Astrocyte (in vitro differentiated cells and primary cell): ENCODE measurements around the gene TENM4. TPM values are rescaled to one million over a fixed set of nuclear protein-coding genes. Genes with fewer than 3 reads are reported as not detected.

Experiments used
- DNase-seq: peaks from one replicate; pipeline ENCODE4 v3.0.0-alpha.2; 2010; ENCODE audit warnings: low read depth
- FAIRE-seq: peaks from 2 replicates; lab custom pipeline; 2011; peaks lifted over from hg19 to GRCh38; lab: Jason Lieb, UNC
- H2AFZ ChIP-seq: 2 replicates; pipeline ENCODE4 v1.6.0; 2012; ENCODE audit warnings: low read depth, low read length, inconsistent platforms
- H3K27ac ChIP-seq: 2 replicates; pipeline ENCODE4 v1.5.1; 2011; ENCODE audit warnings: low read depth, low read length, inconsistent platforms
- H3K27me3 ChIP-seq: 2 replicates; pipeline ENCODE4 v1.6.0; 2011; ENCODE audit warnings: low read length, inconsistent platforms; ENCODE audit not compliant: insufficient read depth
- H3K36me3 ChIP-seq: 2 replicates; pipeline ENCODE4 v1.5.1; 2011; ENCODE audit warnings: low read length, inconsistent platforms; ENCODE audit not compliant: insufficient read depth
- H3K4me1 ChIP-seq: 2 replicates; pipeline ENCODE4 v1.5.1; 2011; ENCODE audit warnings: low read length, inconsistent platforms; ENCODE audit not compliant: insufficient read depth
- H3K4me2 ChIP-seq: 2 replicates; pipeline ENCODE4 v1.6.0; 2012; ENCODE audit warnings: low read length, inconsistent platforms
- H3K4me3 ChIP-seq: 2 replicates; pipeline ENCODE4 v1.5.1; 2011; ENCODE audit warnings: low read depth, mild to moderate bottlenecking, low read length, inconsistent platforms; ENCODE audit not compliant: insufficient read depth
- H3K79me2 ChIP-seq: 2 replicates; pipeline ENCODE4 v1.6.0; 2012; ENCODE audit warnings: mild to moderate bottlenecking, low read length, inconsistent platforms; ENCODE audit not compliant: insufficient read depth
- H3K9ac ChIP-seq: 2 replicates; pipeline ENCODE4 v1.6.0; 2012; ENCODE audit warnings: mild to moderate bottlenecking, low read length, inconsistent platforms
- H3K9me3 ChIP-seq: 2 replicates; pipeline ENCODE4 v1.5.1; 2012; ENCODE audit warnings: low read depth, mild to moderate bottlenecking, low read length, inconsistent platforms; ENCODE audit not compliant: insufficient read depth
- H4K20me1 ChIP-seq: 2 replicates; pipeline ENCODE4 v1.6.0; 2012; ENCODE audit warnings: low read length, inconsistent platforms; ENCODE audit not compliant: insufficient read depth
- H3K27ac Mint-ChIP-seq: one replicate; pipeline ENCODE4 v1.8.0; 2021; ENCODE audit warnings: mild to moderate bottlenecking, mixed read lengths; ENCODE audit not compliant: unreplicated experiment
- H3K27me3 Mint-ChIP-seq: one replicate; pipeline ENCODE4 v1.8.0; 2021; ENCODE audit warnings: low read depth, mixed read lengths; ENCODE audit not compliant: unreplicated experiment
- H3K36me3 Mint-ChIP-seq: one replicate; pipeline ENCODE4 v1.8.0; 2021; ENCODE audit warnings: low read depth, mixed read lengths; ENCODE audit not compliant: unreplicated experiment
- H3K4me1 Mint-ChIP-seq: one replicate; pipeline ENCODE4 v1.8.0; 2021; ENCODE audit warnings: low read depth, mixed read lengths; ENCODE audit not compliant: unreplicated experiment
- H3K4me3 Mint-ChIP-seq: one replicate; pipeline ENCODE4 v1.8.0; 2021; ENCODE audit warnings: mild to moderate bottlenecking, moderate library complexity, mixed read lengths; ENCODE audit not compliant: unreplicated experiment
- H3K9me3 Mint-ChIP-seq: one replicate; pipeline ENCODE4 v1.8.0; 2021; ENCODE audit warnings: mild to moderate bottlenecking, mixed read lengths; ENCODE audit not compliant: unreplicated experiment
- EZH2 ChIP-seq: IDR thresholded peaks from 2 replicates; pipeline ENCODE4 v1.6.1; 2012; ENCODE audit warnings: mild to moderate bottlenecking, low read length, inconsistent platforms; ENCODE audit not compliant: insufficient read depth
- total RNA-seq: library from RNA; stranded (reverse); gene quantifications from 2 replicates; pipeline ENCODE4 v1.2.1, GENCODE V29; 2021
- TF ChIP-seq, protein P1 (sequence below): IDR thresholded peaks from 2 replicates; pipeline ENCODE4 v1.5.1; 2011; ENCODE audit warnings: low read depth, mild to moderate bottlenecking, inconsistent platforms, low read length, moderate library complexity; ENCODE audit not compliant: insufficient read depth

Gene TENM4
- total RNA-seq, 1 donor from 2014 or later = 7.5 TPM

DNA sequence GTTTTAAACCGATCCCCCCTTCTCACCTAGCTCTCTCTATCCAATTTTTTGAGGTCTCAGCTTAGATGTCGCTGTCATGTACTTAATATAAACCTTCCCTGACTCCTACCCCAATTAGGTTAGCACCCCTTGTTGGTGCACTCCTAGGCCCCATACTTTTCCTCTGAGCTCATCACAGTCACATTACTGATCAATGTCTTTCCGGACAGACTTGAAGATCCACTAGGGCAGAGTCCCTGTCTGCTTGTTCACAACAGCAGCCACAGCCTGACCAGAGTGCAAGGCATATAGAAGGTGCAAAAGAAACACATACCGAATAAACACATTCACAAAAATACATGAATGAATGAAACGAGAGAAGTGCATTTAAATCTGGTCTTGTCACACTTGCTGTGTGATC is 605.2 kb downstream of the TENM4 start:
- Mint-ChIP-seq H3K27me3 (peaks cover 11% of the 10 kb centered on the region), H3K9me3 (no peaks in the 10 kb centered on the region), H3K36me3 (no peaks in the 10 kb centered on the region), H3K27ac (no peak overlapping the region), H3K4me3 (no peak overlapping the region), H3K4me1 (no peaks in the 10 kb centered on the region)
- DNase-seq (no peak), FAIRE-seq (no peak)
- Histone ChIP-seq H3K4me2 (no peak overlapping the region), H3K9ac (no peak overlapping the region), H3K27me3 (no peaks in the 10 kb centered on the region), H3K79me2 (no peaks in the 10 kb centered on the region), H3K27ac (no peak overlapping the region), H3K36me3 (no peaks in the 10 kb centered on the region), H3K9me3 (no peaks in the 10 kb centered on the region), H2AFZ (no peak overlapping the region), H3K4me1 (no peaks in the 10 kb centered on the region), H4K20me1 (no peaks in the 10 kb centered on the region), H3K4me3 (no peak overlapping the region)
- TF ChIP-seq, protein P1, sequence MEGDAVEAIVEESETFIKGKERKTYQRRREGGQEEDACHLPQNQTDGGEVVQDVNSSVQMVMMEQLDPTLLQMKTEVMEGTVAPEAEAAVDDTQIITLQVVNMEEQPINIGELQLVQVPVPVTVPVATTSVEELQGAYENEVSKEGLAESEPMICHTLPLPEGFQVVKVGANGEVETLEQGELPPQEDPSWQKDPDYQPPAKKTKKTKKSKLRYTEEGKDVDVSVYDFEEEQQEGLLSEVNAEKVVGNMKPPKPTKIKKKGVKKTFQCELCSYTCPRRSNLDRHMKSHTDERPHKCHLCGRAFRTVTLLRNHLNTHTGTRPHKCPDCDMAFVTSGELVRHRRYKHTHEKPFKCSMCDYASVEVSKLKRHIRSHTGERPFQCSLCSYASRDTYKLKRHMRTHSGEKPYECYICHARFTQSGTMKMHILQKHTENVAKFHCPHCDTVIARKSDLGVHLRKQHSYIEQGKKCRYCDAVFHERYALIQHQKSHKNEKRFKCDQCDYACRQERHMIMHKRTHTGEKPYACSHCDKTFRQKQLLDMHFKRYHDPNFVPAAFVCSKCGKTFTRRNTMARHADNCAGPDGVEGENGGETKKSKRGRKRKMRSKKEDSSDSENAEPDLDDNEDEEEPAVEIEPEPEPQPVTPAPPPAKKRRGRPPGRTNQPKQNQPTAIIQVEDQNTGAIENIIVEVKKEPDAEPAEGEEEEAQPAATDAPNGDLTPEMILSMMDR = no peak
- TF ChIP-seq EZH2 = no peak

DNA sequence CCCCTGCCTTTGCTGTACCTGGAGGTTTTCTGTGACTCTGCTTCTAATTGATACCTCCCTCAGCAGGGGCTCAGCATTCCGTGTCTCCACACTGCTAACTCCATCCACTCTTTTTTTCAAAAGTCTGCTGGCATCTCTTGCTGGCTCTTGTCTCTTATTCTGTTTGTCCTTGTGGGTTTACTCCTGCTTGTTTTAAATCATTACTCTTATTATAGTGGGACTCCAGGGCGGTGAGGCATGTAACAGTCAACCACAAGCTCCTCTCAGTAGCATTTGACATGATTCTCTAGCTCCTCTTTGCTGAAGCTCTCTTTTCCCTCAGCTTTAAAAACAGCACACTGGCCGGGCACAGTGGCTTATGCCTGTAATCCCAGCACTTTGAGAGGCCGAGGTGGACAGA is 605.9 kb downstream of the TENM4 start:
- Histone ChIP-seq H3K9me3 (no peaks in the 10 kb centered on the region), H3K79me2 (no peaks in the 10 kb centered on the region), H3K9ac (no peak overlapping the region), H3K4me1 (no peaks in the 10 kb centered on the region), H3K4me2 (no peak overlapping the region), H3K27ac (no peak overlapping the region), H3K4me3 (no peak overlapping the region), H3K27me3 (no peaks in the 10 kb centered on the region), H4K20me1 (no peaks in the 10 kb centered on the region), H3K36me3 (no peaks in the 10 kb centered on the region), H2AFZ (no peak overlapping the region)
- no peak overlapping the region for H3K4me3 Mint-ChIP-seq
- no peak for FAIRE-seq
- H3K4me1 Mint-ChIP-seq = no peaks in the 10 kb centered on the region
- peaks cover 16% of the 10 kb centered on the region for H3K27me3 Mint-ChIP-seq
- no peaks in the 10 kb centered on the region for H3K9me3 Mint-ChIP-seq
- H3K36me3 Mint-ChIP-seq = no peaks in the 10 kb centered on the region
- TF ChIP-seq, protein P1 = no peak
- no peak for TF ChIP-seq EZH2
- no peak overlapping the region for H3K27ac Mint-ChIP-seq
- no peak for DNase-seq

DNA sequence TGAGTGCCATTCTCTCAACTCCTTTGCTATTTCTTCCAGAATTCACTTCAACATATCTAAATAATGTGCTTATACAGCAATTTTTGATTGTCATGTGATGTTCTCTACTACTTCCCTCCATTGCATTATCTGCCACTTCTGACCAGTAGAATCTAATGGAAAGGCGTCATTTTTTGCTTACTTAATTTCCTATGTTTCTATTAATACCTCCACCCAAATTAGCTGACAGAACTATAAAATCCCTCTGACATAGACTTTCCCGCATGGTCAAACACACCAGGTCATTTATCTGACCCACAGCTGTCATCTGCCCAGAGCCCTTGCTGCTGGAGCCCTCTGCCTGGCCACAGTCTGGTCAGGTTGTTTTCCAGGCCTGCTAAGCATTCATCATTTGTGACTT is 607.6 kb downstream of the TENM4 start:
- no peak overlapping the region for H2AFZ ChIP-seq
- Mint-ChIP-seq H3K36me3 (no peaks in the 10 kb centered on the region), H3K9me3 (no peaks in the 10 kb centered on the region), H3K27ac (no peak overlapping the region), H3K4me1 (no peaks in the 10 kb centered on the region), H3K27me3 (peaks cover 22% of the 10 kb centered on the region), H3K4me3 (no peak overlapping the region)
- H3K4me3 ChIP-seq = no peak overlapping the region
- H3K4me2 ChIP-seq = no peak overlapping the region
- no peak overlapping the region for H3K27ac ChIP-seq
- DNase-seq = no peak
- no peaks in the 10 kb centered on the region for H3K36me3 ChIP-seq
- no peak overlapping the region for H3K9ac ChIP-seq
- TF ChIP-seq, protein P1 = no peak
- TF ChIP-seq EZH2 = no peak
- no peaks in the 10 kb centered on the region for H3K9me3 ChIP-seq
- H3K27me3 ChIP-seq = no peaks in the 10 kb centered on the region
- H3K79me2 ChIP-seq = no peaks in the 10 kb centered on the region
- H4K20me1 ChIP-seq = no peaks in the 10 kb centered on the region
- no peaks in the 10 kb centered on the region for H3K4me1 ChIP-seq
- FAIRE-seq = no peak
